NK-92 (cell line): Measurements from ENCODE around the gene GPR55.

Experiments used
- DNase-seq: peaks from one replicate; lab custom pipeline; 2025; ENCODE audit not compliant: unreplicated experiment; lab: John Stamatoyannopoulos, UW

GPR55 gene

DNA sequence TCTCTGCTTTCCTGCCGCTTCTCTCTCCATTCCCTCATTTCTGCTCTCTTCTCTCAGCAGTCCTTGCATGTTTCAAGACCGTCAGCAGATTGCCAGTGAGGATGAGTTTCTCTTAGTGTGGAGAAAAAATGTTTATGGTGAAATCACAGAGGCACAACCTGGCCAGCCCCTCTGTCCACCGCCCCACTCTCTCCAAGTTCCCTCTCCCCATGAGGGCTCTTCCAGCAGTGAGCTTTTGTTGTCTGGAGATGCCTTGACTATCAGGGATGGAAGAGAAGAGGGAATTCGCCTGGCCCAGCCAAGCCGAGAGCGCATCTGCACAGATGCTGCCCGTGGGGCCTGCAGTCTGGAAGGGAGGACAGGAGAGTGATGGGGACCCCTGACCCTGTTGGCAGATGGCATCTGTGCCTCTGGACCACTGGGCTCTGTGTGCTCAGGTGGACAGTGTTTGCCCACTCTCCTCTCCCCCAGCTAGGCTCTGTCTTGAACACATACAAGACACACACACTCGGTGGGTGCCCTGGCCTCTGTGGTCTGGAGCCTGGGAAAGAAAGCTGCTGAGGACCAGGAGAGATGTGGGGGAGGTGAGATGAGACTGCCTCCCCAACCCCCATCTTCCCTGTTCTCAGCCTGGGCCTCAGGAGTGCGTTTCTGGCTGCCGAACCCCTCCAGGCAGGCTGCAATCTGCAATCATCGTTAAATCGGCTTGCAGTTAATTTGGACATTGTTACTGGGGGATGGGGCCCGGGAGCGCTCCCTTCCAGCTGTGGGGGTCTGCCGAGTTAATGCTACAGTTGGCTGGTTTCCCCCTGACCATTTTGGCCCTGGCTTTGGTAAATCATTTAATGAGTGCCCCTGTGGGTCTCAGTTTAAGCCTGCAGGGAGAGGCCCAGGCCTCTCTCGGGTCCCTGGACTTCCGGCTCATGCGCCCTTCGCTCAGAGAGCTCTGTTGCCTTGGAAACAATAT lies 55.8 kb downstream of the GPR55 start:
- no peak for DNase-seq

DNA sequence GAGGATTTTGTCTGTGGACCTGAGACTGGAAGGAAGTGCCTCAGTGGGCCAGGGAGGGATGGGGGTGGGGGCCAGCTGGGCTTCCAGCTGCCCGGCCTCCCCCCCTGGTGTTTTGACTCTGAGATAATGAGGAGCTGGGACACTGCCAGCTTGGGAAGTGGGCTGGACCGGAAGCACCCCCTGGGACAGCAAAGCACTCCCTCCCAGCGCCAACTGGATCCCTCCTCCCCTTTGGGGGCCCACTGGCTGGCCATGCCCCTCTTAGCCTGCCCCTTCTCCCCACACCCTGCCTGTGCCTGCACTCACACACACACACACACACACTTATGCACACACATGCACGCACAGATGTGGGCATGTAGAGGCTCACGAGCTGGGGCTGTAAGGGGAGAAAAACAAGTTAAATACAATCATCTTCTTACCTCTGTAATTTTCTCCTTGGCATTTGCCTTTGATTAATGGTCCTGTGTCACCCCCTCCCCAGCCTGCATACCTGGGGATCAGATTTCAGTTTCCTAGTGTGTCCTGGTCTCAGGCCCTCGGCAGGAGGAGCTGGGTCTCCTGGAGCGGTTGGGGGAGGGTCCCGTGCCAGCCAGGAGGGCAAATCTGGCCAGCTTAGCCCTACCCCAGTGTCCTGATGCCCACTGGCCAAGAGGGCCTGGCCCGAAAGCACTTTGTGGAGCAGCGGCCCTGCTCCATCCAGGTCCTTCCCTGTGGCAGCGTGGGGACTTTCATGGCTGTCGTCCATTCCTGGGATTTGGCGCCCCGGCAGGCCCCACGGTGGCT lies 56.7 kb downstream of the GPR55 start:
- DNase-seq, result no peak

DNA sequence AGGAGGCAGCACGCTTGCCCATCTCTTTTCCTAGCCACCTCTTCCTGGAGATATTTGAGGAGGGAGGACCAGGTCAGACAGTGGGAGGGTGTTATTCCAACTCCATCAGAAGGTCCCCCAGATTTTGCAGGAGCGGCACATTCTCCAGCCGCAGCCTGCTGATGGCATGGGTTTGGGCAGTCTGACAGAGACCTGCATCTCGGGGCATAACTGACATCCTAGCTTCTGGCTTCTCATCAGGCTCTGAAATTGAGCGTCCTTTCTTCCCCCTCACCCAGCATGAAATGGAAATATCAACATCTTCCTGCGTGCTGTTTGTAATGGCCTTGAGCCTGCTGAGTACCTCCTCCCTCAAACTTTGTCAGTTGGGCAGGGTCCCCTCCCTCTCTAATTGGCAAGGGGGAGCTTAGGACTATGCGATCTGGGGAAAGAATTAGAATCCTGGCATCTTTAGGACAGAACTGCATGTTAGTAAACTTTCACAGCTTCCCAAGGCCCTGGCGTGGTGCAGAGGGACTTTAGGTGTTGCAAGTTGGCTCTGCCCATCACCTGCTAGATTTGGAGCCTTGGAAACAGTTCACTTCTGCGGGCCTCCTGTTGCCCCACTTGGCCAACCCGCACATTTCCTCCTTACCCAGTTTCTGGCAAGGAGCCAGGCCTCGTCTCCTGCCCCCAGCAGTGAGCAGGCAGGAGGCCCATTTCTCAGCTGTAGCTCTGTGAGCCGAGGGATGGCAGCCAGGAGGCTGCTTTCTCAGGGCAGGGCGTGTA lies 58.1 kb downstream of the GPR55 start:
- DNase-seq, result no peak

DNA sequence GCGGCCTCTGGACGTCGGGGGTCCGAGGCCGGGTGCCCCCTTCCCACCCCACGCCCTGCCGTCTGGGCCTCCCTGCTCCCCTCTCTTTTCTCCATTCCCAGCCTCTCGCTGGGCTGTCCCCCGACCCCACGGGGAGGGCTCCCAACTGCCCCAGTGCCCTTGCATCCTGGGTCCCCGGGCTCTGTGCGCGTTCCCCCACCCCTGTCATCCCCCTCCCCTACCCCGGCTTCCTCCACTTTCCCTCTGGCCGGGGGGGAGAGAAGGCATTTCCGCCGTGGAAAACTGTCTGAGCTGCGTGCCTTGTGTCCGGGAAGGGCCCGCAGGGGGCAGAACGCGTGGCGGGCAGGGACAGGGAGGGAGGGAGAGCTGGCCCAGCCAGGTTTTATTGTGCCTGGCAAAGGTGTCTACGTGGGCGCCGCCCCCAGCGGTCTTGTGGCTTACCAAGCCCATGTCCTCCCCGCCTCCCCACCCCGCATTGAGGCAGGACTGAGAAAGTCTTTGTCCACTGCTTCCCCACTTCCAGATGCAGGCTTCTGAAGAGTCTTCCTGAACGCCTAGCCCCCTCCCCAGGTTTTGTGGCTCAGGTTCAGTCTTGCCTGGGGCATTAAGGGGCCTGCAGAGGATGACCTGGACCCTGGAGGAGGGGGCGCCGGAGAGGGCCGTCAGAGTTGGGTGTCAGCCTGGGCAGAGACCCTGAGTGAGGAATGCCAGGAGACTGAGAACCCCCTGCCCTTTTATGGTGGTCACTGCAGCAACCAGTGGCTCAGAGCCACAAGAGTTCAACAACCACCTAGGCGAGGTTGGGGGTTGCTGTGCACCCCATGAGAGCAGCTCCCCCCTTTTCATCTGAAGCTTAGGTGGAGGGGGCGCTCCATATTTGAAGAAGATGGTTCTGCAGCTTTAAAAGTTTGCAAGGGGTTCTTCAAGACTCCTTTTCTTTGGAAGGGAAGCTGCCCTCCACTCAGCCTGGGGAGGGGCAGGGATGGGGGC lies 59.0 kb downstream of the GPR55 start:
- no peak for DNase-seq

DNA sequence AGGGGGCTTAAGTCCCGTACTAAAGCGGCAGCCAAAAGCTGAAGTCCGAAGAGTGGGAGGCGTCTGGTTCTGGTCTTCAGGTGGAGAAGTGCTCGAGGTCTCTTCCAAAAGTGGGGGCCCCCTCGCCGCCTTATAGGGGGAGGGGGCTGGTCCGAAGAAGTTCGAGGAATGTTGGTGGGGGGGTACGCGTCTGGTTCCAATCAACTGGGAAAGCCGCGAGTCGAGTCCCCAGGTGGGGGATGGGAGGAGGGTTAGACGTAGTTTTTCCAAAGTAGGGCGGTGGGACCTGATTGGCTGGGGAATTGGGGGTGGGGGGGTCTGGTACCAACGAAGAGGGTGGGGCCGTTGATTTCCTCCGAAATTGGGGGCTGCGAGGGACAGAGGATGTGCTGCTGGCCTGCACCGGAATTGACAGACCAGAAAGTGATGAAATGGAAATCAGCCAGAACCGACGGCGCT lies 59.7 kb downstream of the GPR55 start:
- DNase-seq, result no peak

DNA sequence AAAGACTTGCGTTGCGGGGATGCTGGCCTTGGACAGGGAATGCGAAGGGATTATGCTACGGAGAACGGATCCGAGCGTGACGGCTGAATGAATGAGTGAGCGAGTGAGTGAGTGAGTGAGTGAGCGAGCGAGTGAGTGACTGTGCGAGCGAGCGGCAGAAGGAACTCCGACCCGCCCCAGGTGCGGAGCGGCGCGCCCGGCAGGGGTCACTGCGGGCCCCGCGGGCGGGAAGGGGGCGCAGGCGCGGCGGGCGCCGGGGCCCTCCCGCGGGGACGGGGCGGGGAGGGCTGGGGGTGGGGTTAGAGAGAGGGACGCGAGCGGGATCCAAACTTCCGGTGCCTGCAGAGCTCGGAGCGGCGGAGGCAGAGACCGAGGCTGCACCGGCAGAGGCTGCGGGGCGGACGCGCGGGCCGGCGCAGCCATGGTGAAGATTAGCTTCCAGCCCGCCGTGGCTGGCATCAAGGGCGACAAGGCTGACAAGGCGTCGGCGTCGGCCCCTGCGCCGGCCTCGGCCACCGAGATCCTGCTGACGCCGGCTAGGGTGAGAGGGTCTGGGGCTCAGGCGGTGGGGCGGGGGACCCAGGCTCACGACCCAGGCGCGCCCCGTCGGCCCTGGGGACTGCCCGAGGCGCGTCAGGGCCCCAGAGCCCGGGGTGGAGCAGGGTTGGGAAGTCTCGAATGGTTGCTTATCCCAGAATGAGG lies 60.3 kb downstream of the GPR55 start, which contains the start of gene ITM2C:
ITM2C (plus strand) TSS at position 338 of the 702 bp plus-strand sequence; CDS start at position 422, 84 bp downstream.
- DNase-seq, result no peak

DNA sequence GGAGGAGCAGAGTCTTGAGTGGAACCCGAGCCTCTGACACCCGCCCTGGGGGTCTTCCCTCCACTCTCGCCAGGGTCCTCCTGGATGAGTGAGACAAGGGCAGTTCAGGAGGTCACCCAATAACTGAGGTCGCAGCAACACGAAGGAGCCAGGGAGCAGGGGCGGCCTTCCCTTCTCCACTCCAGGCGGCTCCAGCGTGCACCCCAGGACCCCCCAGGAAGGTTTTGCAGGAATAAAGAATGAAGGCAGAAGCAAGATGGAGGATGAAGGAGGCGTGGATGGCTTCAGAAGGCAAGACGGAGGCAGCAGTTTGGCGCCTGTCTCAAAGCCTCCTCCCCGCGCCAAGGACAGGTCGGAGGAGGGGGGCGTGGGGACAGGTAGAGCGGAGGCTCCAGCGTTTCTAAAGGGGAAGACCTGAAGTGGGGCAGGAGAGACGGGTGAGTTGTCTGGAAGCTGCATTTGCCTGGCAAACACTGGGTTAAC lies 60.9 kb downstream of the GPR55 start:
- no peak for DNase-seq

DNA sequence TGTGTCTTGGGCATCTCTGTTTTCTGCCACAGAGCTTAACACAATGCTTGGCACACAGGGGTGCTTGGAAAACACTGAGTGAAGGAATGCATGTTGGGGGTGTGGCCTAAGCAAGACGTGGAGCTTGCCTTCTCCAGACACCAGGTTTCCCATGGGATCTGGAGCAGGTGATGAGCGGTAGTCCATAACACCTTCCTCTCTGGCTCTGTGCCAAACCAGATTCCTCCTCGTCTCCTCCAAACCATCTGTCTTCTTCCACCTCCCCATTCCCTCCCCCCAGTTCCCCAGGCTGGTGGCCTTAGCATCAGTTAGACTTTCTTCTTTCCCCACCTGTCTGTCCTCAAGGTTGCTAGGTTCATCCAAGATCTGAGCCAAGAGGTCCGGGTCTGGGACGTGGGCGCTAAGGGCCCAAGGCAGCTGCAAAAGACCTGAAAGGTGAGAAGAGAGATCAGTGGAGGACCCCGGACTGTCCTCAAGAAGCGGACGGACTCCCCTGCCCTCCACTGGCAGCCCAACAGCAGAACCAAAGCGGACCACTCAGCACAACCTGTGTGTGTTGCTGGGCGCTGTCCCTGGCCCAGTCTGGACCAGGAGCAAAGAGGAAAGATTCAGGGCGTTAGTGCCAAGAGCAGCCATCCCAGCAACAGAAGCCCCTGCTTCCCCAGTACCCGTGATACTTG lies 61.5 kb downstream of the GPR55 start:
- no peak for DNase-seq

DNA sequence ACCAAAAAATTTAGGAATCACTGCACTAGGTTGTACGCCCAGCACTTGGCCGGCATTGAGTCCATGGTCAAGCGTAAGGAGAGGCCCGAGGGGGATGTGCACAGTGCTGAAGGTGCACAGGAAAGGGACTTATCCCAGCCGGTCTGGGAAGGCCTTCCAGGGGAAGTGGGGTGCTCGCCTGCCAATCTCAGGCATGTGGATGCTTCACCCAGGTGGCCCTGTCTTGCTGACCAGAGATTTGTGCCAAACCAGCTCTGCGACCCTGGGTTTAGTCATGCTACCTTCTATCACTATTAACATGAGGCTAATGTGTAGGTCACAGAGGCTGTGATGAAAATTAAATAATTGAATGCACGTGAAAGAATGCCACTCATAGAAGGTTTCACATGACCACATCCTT lies 62.0 kb downstream of the GPR55 start:
- no peak for DNase-seq

DNA sequence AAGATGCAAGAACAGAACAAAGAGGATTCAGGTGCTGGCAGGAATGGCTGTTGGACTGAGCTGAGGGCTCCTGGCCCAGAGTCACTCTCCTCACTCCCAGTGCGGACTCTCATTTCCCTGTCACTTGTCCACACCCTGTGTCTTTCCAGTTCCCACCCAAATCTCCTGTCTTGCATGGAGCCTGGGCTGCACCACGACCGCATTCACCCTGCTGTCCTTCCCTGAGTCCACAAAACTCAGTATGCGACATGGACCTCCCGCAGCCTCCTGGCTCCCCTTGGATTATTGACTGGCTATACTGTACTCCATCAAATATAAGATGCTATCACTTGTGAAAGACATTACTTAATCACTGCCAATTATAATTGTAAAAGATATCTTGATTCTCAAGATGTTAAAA lies 62.8 kb downstream of the GPR55 start:
- DNase-seq, result no peak

DNA sequence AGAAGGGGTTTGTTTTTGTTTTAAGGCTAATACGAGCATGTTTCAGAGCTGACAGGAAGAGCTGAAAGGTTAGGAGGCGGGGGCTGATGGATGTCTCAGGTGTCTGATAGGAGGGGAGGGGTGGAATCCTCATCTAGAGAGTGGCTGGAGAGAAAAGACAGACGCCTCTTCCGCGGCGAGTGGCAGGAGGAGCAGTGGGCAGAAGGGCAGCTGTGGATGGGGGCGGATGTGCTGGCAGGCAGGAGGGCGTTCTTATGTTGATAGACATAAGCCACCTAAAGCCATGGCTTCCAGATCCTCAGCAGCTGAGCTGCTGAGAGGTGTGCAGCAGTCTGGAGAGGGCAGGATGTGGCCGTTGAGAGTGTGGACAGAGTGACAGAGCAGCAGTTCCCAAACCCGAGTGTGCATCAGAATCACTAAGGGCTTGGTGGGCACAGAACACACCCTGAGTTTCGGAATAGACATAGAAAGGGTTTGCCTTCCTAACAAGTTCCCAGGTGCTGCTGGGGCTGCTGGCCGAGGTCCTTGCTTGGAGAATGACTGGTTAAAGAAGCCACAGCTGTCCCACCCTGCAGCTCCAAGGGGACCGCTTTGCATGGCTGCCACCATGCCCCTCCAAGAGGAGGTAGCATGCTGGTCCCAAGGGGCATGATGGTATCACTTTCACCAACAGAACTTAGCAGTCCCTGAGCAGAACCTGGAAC lies 63.3 kb downstream of the GPR55 start:
- no peak for DNase-seq
